Femur (tissue), 1 donor: ENCODE measurements around the gene MAP1LC3B2.
A peak's percentile ranks its signal among the peaks of the same experiment; 100 is the strongest.
"Not testable (repeated sequence)": the region's sequence is repeated elsewhere in the genome, so short reads cannot be mapped to it uniquely, and the experiment has no call there.

ENCODE experiments used
- DNase-seq: peaks from one replicate; pipeline ENCODE4 v3.0.0-alpha.2; 2017

MAP1LC3B2 gene

GRCh38 chr12:116561181-116561821 lies 2.1 kb downstream of the MAP1LC3B2 start:
- DNase-seq = no peak

- DNase-seq = no peak
These were observed 2.9 kb downstream of the MAP1LC3B2 start for GRCh38 chr12:116562090-116562489.

GRCh38 chr12:116563262-116563661 lies 4.1 kb downstream of the MAP1LC3B2 start:
- no peak for DNase-seq

GRCh38 chr12:116564080-116564479 lies 4.9 kb downstream of the MAP1LC3B2 start:
- no peak for DNase-seq

GRCh38 chr12:116565221-116565620 lies 6.0 kb downstream of the MAP1LC3B2 start:
- not testable (repeated sequence) for DNase-seq

GRCh38 chr12:116565963-116566362 lies 6.8 kb downstream of the MAP1LC3B2 start:
- no peak for DNase-seq

GRCh38 chr12:116568203-116568602 lies 9.0 kb downstream of the MAP1LC3B2 start:
- DNase-seq = no peak

- DNase-seq = no peak
These were observed 11.9 kb downstream of the MAP1LC3B2 start for GRCh38 chr12:116571089-116571488.

- DNase-seq = no peak
These were observed 14.6 kb downstream of the MAP1LC3B2 start for GRCh38 chr12:116573776-116574175.

GRCh38 chr12:116575754-116576153 lies 16.6 kb downstream of the MAP1LC3B2 start:
- not testable (repeated sequence) for DNase-seq

- no peak for DNase-seq
These were observed 18.0 kb downstream of the MAP1LC3B2 start for GRCh38 chr12:116577154-116577561.

GRCh38 chr12:116578051-116578450 lies 18.9 kb downstream of the MAP1LC3B2 start:
- DNase-seq = no peak

- no peak for DNase-seq
These were observed 23.4 kb downstream of the MAP1LC3B2 start for GRCh38 chr12:116582610-116583009.

- no peak for DNase-seq
These were observed 24.0 kb downstream of the MAP1LC3B2 start for GRCh38 chr12:116583129-116583694.

- no peak for DNase-seq
These were observed 28.1 kb downstream of the MAP1LC3B2 start for GRCh38 chr12:116587270-116587669.

GRCh38 chr12:116588390-116589028 lies 29.3 kb downstream of the MAP1LC3B2 start:
- DNase-seq = no peak

GRCh38 chr12:116589581-116589980 lies 30.4 kb downstream of the MAP1LC3B2 start:
- DNase-seq = no peak

- DNase-seq = no peak
These were observed 31.4 kb downstream of the MAP1LC3B2 start for GRCh38 chr12:116590561-116590960.

- DNase-seq = peak; percentile 74
These were observed 32.9 kb downstream of the MAP1LC3B2 start for GRCh38 chr12:116591855-116592637.

- peak; percentile 27 for DNase-seq
These were observed 33.5 kb downstream of the MAP1LC3B2 start for GRCh38 chr12:116592731-116593130.

GRCh38 chr12:116594325-116595038 lies 35.3 kb downstream of the MAP1LC3B2 start:
- DNase-seq = peak; percentile 69

- DNase-seq = no peak
These were observed 36.0 kb downstream of the MAP1LC3B2 start for GRCh38 chr12:116595186-116595585.

GRCh38 chr12:116595672-116596071 lies 36.5 kb downstream of the MAP1LC3B2 start:
- DNase-seq = no peak
